ENCODE results near the gene AIG1.

Gene AIG1

DNA sequence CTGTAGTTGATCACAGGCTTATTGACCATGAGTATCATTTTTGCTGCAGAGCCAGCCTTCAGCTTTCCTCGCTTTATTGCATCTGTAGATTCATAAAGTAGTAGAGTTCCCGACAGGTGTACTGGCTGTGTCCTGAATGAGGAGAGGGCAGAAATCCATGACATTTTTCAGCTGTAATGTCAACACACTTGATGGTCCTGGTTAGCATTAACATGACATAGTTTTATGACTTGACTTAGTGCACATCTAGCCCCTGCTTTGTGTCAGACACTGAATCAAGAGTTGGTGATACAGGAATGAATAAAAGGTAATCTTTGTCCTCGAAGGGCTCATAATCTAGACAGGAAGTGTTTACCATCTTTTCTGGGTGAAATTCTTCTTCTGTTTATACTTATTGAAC is 55.0 kb downstream of the AIG1 start:
- Histone ChIP-seq H3K27me3 (no peaks in the 10 kb centered on the region), H3K36me3 (no peaks in the 10 kb centered on the region), H3K4me1 (no peaks in the 10 kb centered on the region), H3K4me3 (ENCODE audit: low read depth, low read length) (no peak overlapping the region), H3K9me3 (no peaks in the 10 kb centered on the region)
- TF ChIP-seq, protein P1, sequence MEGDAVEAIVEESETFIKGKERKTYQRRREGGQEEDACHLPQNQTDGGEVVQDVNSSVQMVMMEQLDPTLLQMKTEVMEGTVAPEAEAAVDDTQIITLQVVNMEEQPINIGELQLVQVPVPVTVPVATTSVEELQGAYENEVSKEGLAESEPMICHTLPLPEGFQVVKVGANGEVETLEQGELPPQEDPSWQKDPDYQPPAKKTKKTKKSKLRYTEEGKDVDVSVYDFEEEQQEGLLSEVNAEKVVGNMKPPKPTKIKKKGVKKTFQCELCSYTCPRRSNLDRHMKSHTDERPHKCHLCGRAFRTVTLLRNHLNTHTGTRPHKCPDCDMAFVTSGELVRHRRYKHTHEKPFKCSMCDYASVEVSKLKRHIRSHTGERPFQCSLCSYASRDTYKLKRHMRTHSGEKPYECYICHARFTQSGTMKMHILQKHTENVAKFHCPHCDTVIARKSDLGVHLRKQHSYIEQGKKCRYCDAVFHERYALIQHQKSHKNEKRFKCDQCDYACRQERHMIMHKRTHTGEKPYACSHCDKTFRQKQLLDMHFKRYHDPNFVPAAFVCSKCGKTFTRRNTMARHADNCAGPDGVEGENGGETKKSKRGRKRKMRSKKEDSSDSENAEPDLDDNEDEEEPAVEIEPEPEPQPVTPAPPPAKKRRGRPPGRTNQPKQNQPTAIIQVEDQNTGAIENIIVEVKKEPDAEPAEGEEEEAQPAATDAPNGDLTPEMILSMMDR (IDR thresholded peaks at IDR 0.05; ENCODE audit: low read depth, low read length), result no peak
- DNase-seq, result no peak

DNA sequence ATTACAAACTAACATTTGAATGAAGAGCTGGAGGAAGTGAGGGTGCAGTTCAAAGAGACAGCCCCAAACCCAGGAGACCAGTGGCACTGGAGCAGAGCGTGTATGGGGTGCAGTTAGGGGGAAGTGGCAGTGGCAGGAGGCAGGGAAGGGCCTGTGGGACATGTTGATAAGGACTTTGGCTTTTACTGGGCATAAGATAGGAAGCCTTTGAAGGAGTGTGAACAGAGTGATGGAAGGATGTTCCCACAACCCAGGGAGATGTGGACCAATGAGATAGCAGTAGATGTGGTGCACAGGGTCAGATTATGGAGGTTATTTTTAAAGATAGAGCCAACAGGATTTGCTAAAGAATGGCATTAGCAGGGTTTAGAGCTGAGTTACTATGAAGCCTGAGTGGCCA is 56.4 kb downstream of the AIG1 start:
- no peak overlapping the region for H3K4me3 ChIP-seq (ENCODE audit: low read depth, low read length)
- no peak for DNase-seq
- TF ChIP-seq, protein P1 (IDR thresholded peaks at IDR 0.05; ENCODE audit: low read depth, low read length), result no peak
- no peaks in the 10 kb centered on the region for H3K9me3 ChIP-seq
- H3K4me1 ChIP-seq, result no peaks in the 10 kb centered on the region
- H3K36me3 ChIP-seq, result no peaks in the 10 kb centered on the region
- no peaks in the 10 kb centered on the region for H3K27me3 ChIP-seq

GRCh38 chr6:143119260-143119659 is 58.6 kb downstream of the AIG1 start:
- DNase-seq, result no peak
- Histone ChIP-seq H3K4me3 (ENCODE audit: low read depth, low read length) (no peak overlapping the region), H3K36me3 (no peaks in the 10 kb centered on the region), H3K27me3 (no peaks in the 10 kb centered on the region), H3K4me1 (no peaks in the 10 kb centered on the region), H3K9me3 (no peaks in the 10 kb centered on the region)
- TF ChIP-seq, protein P1 (IDR thresholded peaks at IDR 0.05; ENCODE audit: low read depth, low read length), result no peak

- Histone ChIP-seq H3K36me3 (no peaks in the 10 kb centered on the region), H3K4me1 (no peaks in the 10 kb centered on the region), H3K4me3 (ENCODE audit: low read depth, low read length) (no peak overlapping the region), H3K27me3 (no peaks in the 10 kb centered on the region), H3K9me3 (no peaks in the 10 kb centered on the region)
- no peak for DNase-seq
- TF ChIP-seq, protein P1 (IDR thresholded peaks at IDR 0.05; ENCODE audit: low read depth, low read length), result no peak
Observed at GRCh38 chr6:143123081-143123480, 62.4 kb downstream of the AIG1 start.

GRCh38 chr6:143123941-143124340 is 63.3 kb downstream of the AIG1 start:
- DNase-seq, result no peak
- no peaks in the 10 kb centered on the region for H3K4me1 ChIP-seq
- no peaks in the 10 kb centered on the region for H3K27me3 ChIP-seq
- H3K9me3 ChIP-seq, result no peaks in the 10 kb centered on the region
- no peak overlapping the region for H3K4me3 ChIP-seq (ENCODE audit: low read depth, low read length)
- TF ChIP-seq, protein P1 (IDR thresholded peaks at IDR 0.05; ENCODE audit: low read depth, low read length), result no peak
- H3K36me3 ChIP-seq, result no peaks in the 10 kb centered on the region

DNA sequence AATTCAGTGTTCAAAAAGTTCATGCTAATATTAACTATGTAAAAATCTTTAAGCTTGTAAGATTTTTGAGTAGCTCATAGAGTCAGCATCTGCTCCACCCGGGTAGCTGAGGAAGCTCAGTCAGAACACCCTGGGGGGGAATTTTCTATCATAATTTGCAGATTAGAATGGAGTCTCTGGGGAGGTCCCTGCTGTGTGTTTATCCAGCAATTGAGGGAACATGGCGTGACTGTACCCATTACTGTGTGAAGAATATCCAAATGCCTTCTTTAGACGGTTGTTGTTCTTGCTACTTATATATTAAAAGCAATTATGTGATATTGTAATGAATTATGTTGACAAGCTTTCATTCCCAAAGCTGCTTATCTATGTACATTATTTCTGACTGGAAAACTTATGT is 64.8 kb downstream of the AIG1 start:
- no peak for DNase-seq
- Histone ChIP-seq H3K36me3 (no peaks in the 10 kb centered on the region), H3K9me3 (no peaks in the 10 kb centered on the region), H3K4me1 (no peaks in the 10 kb centered on the region), H3K27me3 (no peaks in the 10 kb centered on the region), H3K4me3 (ENCODE audit: low read depth, low read length) (no peak overlapping the region)
- TF ChIP-seq, protein P1 (IDR thresholded peaks at IDR 0.05; ENCODE audit: low read depth, low read length), result no peak

Measured in BE2C (cell line).